K562 (cell line): ENCODE measurements around the gene SLC6A6. TPM values are rescaled to one million over a fixed set of nuclear protein-coding genes. Genes with fewer than 3 reads are reported as not detected.

Source experiments
- ATAC-seq: fragments of 200-7000 bp; cut with Tn5 transposase; 3 replicates; pipeline ENCODE4 v1.9.1; 2020; ENCODE audit warnings: moderate library complexity
- BruUV-seq: library from RNA; stranded (reverse); fragments of 400-500 nt; replicated peaks from 2 replicates; lab custom pipeline; 2021; lab: Mats Ljungman, UMichigan
- CTCF ChIA-PET: fragments of 300-600 bp; formaldehyde crosslinking; extraction: SDS; loops from one replicate; lab custom pipeline; 2021; ENCODE audit warnings: low intra/inter-chr PET ratio; lab: Yijun Ruan, JAX
- POLR2A ChIA-PET: fragments of 300-600, 350-650 bp; sonication (Branson Sonifier 250); formaldehyde crosslinking; extraction: SDS; loops from one replicate; lab custom pipeline; 2021; ENCODE audit warnings: antibody characterized with exemption, inconsistent platforms; lab: Yijun Ruan, JAX
- DNase-seq, 4 experiments: peaks; one replicate each; pipeline versions ENCODE4 v3.0.0 to v3.0.0-alpha.2; 2011 to 2018; ENCODE audit warnings: low spot score in 3 of 4, mixed read lengths in 3 of 4; ENCODE audit errors: extremely low read depth in 1 of 4
- FAIRE-seq: peaks from 2 replicates; lab custom pipeline; 2011; peaks lifted over from hg19 to GRCh38; lab: Jason Lieb, UNC
- H2AFZ ChIP-seq: 2 replicates; pipeline ENCODE4 v1.6.0; 2011; ENCODE audit warnings: low read depth, low read length, control low read depth, inconsistent platforms
- H3K27ac ChIP-seq: fragments of 200-600 bp; 3 replicates; pipeline ENCODE4 v1.8.0; 2011; ENCODE audit warnings: low read depth, mild to moderate bottlenecking, control low read depth, inconsistent platforms, low read length, moderate library complexity, mixed read lengths; ENCODE audit errors: extremely low read depth
- H3K27me3 ChIP-seq, 2 experiments: fragments of 300-600 bp in 1 of 2; 2 replicates in 1 of 2; 3 replicates in 1 of 2; pipeline versions ENCODE4 v1.6.0 to v1.8.0; 2011; ENCODE audit warnings: inconsistent platforms in 2 of 2, low read length in 2 of 2, mild to moderate bottlenecking in 1 of 2, mixed read lengths in 1 of 2, moderate library complexity in 1 of 2; ENCODE audit not compliant: control insufficient read depth in 2 of 2, insufficient read depth in 2 of 2
- H3K36me3 ChIP-seq: fragments of 300-600 bp; 3 replicates; pipeline ENCODE4 v1.8.0; 2011; ENCODE audit warnings: mild to moderate bottlenecking, low read length, inconsistent platforms; ENCODE audit not compliant: control insufficient read depth, insufficient read depth
- H3K4me1 ChIP-seq, 2 experiments: fragments of 200-600 bp in 1 of 2; replicated peaks in 1 of 2; 2 replicates in 1 of 2; 3 replicates in 1 of 2; pipeline versions ENCODE4 v1.5.1 to v1.8.0; 2011; ENCODE audit warnings: inconsistent platforms in 2 of 2, low read length in 2 of 2, mild to moderate bottlenecking in 1 of 2, mixed read lengths in 1 of 2, moderate library complexity in 1 of 2; ENCODE audit not compliant: control insufficient read depth in 2 of 2, insufficient read depth in 2 of 2
- H3K4me2 ChIP-seq: 2 replicates; pipeline ENCODE4 v1.6.1; 2011; ENCODE audit warnings: low read length, control low read depth, inconsistent platforms, mixed read lengths; ENCODE audit not compliant: insufficient read depth
- H3K4me3 ChIP-seq: fragments of 200-600 bp; sonication (generic), shearing (Covaris generic); 2 replicates; pipeline ENCODE4 v1.5.1; 2016; ENCODE audit warnings: control low read depth, inconsistent platforms
- H3K79me2 ChIP-seq: fragments of 200-600 bp; 3 replicates; pipeline ENCODE4 v1.8.0; 2011; ENCODE audit warnings: low read length, inconsistent platforms; ENCODE audit not compliant: control insufficient read depth, insufficient read depth
- H3K9ac ChIP-seq, 2 experiments: 2 replicates each; pipeline versions ENCODE4 v1.6.0 to v1.6.1; 2011; ENCODE audit warnings: low read depth in 2 of 2, low read length in 2 of 2, control low read depth in 1 of 2, inconsistent platforms in 1 of 2, mild to moderate bottlenecking in 1 of 2, mixed read lengths in 1 of 2; ENCODE audit not compliant: insufficient read depth in 1 of 2
- H3K9me1 ChIP-seq: one replicate; pipeline ENCODE4 v1.6.0; 2011; ENCODE audit warnings: inconsistent platforms, mild to moderate bottlenecking, low read length, moderate library complexity; ENCODE audit not compliant: control insufficient read depth, insufficient read depth
- H3K9me3 ChIP-seq: replicated peaks from 2 replicates; pipeline ENCODE4 v1.5.1; 2011; ENCODE audit warnings: low read depth, low read length, inconsistent platforms; ENCODE audit not compliant: control insufficient read depth, insufficient read depth
- H4K20me1 ChIP-seq: replicated peaks from 2 replicates; pipeline ENCODE4 v1.6.1; 2011; ENCODE audit warnings: low read length, inconsistent platforms, mixed read lengths; ENCODE audit not compliant: control insufficient read depth, insufficient read depth
- ASH1L ChIP-seq: fragments of 450-650 bp; IDR thresholded peaks from 2 replicates; pipeline ENCODE4 v1.6.1; 2018; ENCODE audit warnings: borderline replicate concordance, mild to moderate bottlenecking, low read depth; ENCODE audit not compliant: partially characterized antibody
- BCOR ChIP-seq: fragments of 450-650 bp; IDR thresholded peaks from 2 replicates; pipeline ENCODE4 v1.6.1; 2016
- CEBPG ChIP-seq, 3 experiments: fragments of 200-800 bp in 1 of 3; sonication (Bioruptor generic) in 1 of 3; sonication (generic) in 1 of 3; formaldehyde crosslinking in 1 of 3; IDR thresholded peaks in 2 of 3; conservative IDR thresholded peaks in 1 of 3; 2 replicates each; pipeline versions ENCODE4 v1.6.1 to v1.8.0; 2016 to 2022; ENCODE audit warnings: missing compliant biosample characterization in 2 of 3, missing genetic modification characterization in 2 of 3, mild to moderate bottlenecking in 1 of 3, missing genetic modification reagents in 1 of 3
- HES1 ChIP-seq: fragments of 450-650 bp; IDR thresholded peaks from 2 replicates; pipeline ENCODE4 v1.6.1; 2016; ENCODE audit warnings: low read depth, mild to moderate bottlenecking, moderate library complexity
- KDM1A ChIP-seq, 2 experiments: fragments of 450-650 bp; IDR thresholded peaks; 2 replicates each; pipeline ENCODE4 v1.6.1; 2016; ENCODE audit warnings: mild to moderate bottlenecking in 2 of 2
- NR2C2 ChIP-seq, 2 experiments: fragments of 200-800 bp in 1 of 2; sonication (Bioruptor generic) in 1 of 2; sonication (generic) in 1 of 2; formaldehyde crosslinking in 1 of 2; IDR thresholded peaks; 2 replicates each; pipeline versions ENCODE4 v1.6.1 to v1.8.0; 2016 to 2022; ENCODE audit warnings: mild to moderate bottlenecking in 1 of 2, missing compliant biosample characterization in 1 of 2, missing genetic modification characterization in 1 of 2, missing genetic modification reagents in 1 of 2
- RBM25 ChIP-seq: fragments of 200-400 bp; formaldehyde crosslinking; IDR thresholded peaks from 2 replicates; pipeline ENCODE4 v1.6.1; 2018; ENCODE audit warnings: low read length, low read depth, moderate library complexity; ENCODE audit not compliant: severe bottlenecking
- ZNF121 ChIP-seq: sonication (generic); formaldehyde crosslinking; conservative IDR thresholded peaks from 2 replicates; pipeline ENCODE4 v1.8.0; 2022; ENCODE audit warnings: missing genetic modification reagents
- WGBS: fragments of 100-300 bp; shearing (Covaris generic); methylation state at CpG from one replicate; pipeline ENCODE4 v1.1.6; 2016; ENCODE audit warnings: low coverage, mixed read lengths; ENCODE audit not compliant: insufficient coverage; ENCODE audit errors: missing lambda C conversion rate; 5-methylcytosine and 5-hydroxymethylcytosine counted together
- in situ Hi-C: fragments of 300-500 bp; cut with MboI; formaldehyde crosslinking; loops from 4 replicates; pipeline ENCODE4 v1.15.0; 2018; ENCODE audit warnings: inconsistent platforms, mixed read lengths
- intact Hi-C: fragments of 100-400 bp; cut with micrococcal nuclease; formaldehyde crosslinking; loops from 2 replicates; pipeline ENCODE4 v1.14.2; 2022
- polyA plus RNA-seq, 8 experiments: library from polyadenylated mRNA; depleted of rRNA in 4 of 8; stranded (reverse) in 5 of 8; unstranded in 3 of 8; fragments of >200 nt; fragmentation: Nextera tagmentation in 2 of 8; fragmentation: Illumina TruSeq in 1 of 8; extraction: Ambion mirVana in 2 of 8; extraction: Trizol in 1 of 8; gene quantifications; 2 replicates each; pipeline versions ENCODE4 v1.2.1 to v1.2.3, GENCODE V29; 2011 to 2014; ENCODE audit warnings: inconsistent platforms in 1 of 8, missing spikeins in 1 of 8
- total RNA-seq, 7 experiments: library from RNA; depleted of rRNA in 6 of 7; stranded (reverse); fragments of >200 nt in 6 of 7; fragmentation: Illumina TruSeq in 2 of 7; extraction: Trizol in 2 of 7; gene quantifications; 2 replicates each; pipeline versions ENCODE4 v1.2.1 to v1.2.3, GENCODE V29; 2011 to 2021; ENCODE audit warnings: low replicate concordance in 1 of 7

The SLC6A6 gene
- total and polyA plus RNA-seq, 9 of the 15 experiments (the other 6 are each of a cell fraction or from before 2014, with no cell fraction given) = 12.3 to 203 (median 93.2) TPM

GRCh38 chr3:14513566-14514322, 111.3 kb downstream of the SLC6A6 start:
- Histone ChIP-seq H2AFZ (no peak overlapping the region; the same call in 1 of the 2 replicates), H3K9me3 (no peaks in the 10 kb centered on the region), H3K4me3 (no peak overlapping the region), H3K27me3 (peaks cover 43 to 70% of the 10 kb centered on the region in 2 experiments), H4K20me1 (peaks cover 6% of the 10 kb centered on the region; the same call in 1 of the 2 replicates), H3K9ac (no peak overlapping the region), H3K9me1 (no peaks in the 10 kb centered on the region), H3K36me3 (no peaks in the 10 kb centered on the region), H3K4me2 (no peak overlapping the region), H3K4me1 (peaks cover 0 to 23% of the 10 kb centered on the region in 2 experiments; a peak in 2 of 5 replicates), H3K27ac (no peak overlapping the region), H3K79me2 (no peaks in the 10 kb centered on the region)
- BruUV-seq = no TSS peak
- ATAC-seq (no peak), DNase-seq (no peak), FAIRE-seq (no peak)
- ChIA-PET CTCF (interaction anchor here (0.5 kb wide), 1 partner anchor 612 kb away, joined by 3 read pairs; no protein-coding TSS in a partner anchor), POLR2A (interaction anchor here (0.6 to 0.8 kb wide), 4 partner anchors 9 to 388 kb away, joined by 3 to 4 read pairs (median 4); no protein-coding TSS in a partner anchor)
- 12% methylated on average over 18 of the region's 18 CpGs for WGBS
- intact Hi-C loops (no loop called here), in situ Hi-C loops (loop anchor here (25.0 kb wide), 1 partner anchor 399 kb away; no protein-coding TSS in a partner anchor)
- TF ChIP-seq NR2C2 (CRISPR knock-in tag; IDR thresholded peaks at IDR 0.05) (no peak), NR2C2 (tag; IDR thresholded peaks at IDR 0.05) (no peak), BCOR (peak; percentile 74), HES1 (no peak), RBM25 (peak; percentile 67), CEBPG (CRISPR knock-in tag; IDR thresholded peaks at IDR 0.05) (peak; percentile 39; the same call in 1 of the 2 replicates), CEBPG (tag; conservative IDR thresholded peaks at IDR 0.05 in 1 of 2, IDR thresholded peaks at IDR 0.05 in 1 of 2) (no peak), ASH1L (no peak), KDM1A (IDR thresholded peaks at IDR 0.05) (peak in 1 of 2 experiments; percentile 43; a peak in 1 of 4 replicates), ZNF121 (CRISPR knock-in tag) (peak; percentile 24; the same call in 1 of the 2 replicates)
